Measurements from ENCODE around the gene AQR.

Gene AQR

GRCh38 chr15:34879107-34879506 lies 90.4 kb downstream of the AQR start:
- DNase-seq (ENCODE audit: low read depth, low spot score), result no peak

- no peak for DNase-seq (ENCODE audit: low read depth, low spot score)
Measured at GRCh38 chr15:34876640-34877039, 92.9 kb downstream of the AQR start.

GRCh38 chr15:34869110-34869509 lies 100.4 kb downstream of the AQR start:
- DNase-seq (ENCODE audit: low read depth, low spot score), result no peak

GRCh38 chr15:34865531-34865930 lies 104.0 kb downstream of the AQR start:
- DNase-seq (ENCODE audit: low read depth, low spot score), result no peak

DNA sequence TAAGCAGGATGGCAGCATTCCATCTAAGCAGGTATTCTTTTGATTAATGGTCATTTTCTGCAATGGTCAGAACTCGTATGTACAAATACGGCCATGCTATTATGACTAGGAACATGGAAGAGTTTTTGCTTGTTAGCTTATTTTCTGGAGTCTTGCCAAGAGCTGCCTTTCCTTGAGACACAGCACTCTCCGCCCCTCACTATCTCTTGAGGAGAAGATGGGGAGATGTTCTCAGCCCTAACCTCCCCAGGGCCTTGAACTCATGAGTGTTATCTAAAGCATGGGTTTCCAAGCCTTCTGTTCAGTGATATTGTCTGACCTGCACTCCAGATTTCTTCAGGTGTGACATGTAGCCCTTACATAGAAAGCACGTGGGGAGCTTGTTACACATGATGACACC lies 108.3 kb downstream of the AQR start:
- DNase-seq (ENCODE audit: low read depth, low spot score), result no peak

- DNase-seq (ENCODE audit: low read depth, low spot score), result no peak
Measured at GRCh38 chr15:34855893-34856292, 113.6 kb downstream of the AQR start.

- DNase-seq (ENCODE audit: low read depth, low spot score), result no peak
Measured at GRCh38 chr15:34855413-34855812, 114.1 kb downstream of the AQR start.

GRCh38 chr15:34854232-34854631 lies 115.3 kb downstream of the AQR start:
- DNase-seq (ENCODE audit: low read depth, low spot score), result no peak

- no peak for DNase-seq (ENCODE audit: low read depth, low spot score)
Measured at GRCh38 chr15:34853001-34853758, 116.4 kb downstream of the AQR start.

GRCh38 chr15:34851751-34852150 lies 117.8 kb downstream of the AQR start:
- DNase-seq (ENCODE audit: low read depth, low spot score), result no peak

DNA sequence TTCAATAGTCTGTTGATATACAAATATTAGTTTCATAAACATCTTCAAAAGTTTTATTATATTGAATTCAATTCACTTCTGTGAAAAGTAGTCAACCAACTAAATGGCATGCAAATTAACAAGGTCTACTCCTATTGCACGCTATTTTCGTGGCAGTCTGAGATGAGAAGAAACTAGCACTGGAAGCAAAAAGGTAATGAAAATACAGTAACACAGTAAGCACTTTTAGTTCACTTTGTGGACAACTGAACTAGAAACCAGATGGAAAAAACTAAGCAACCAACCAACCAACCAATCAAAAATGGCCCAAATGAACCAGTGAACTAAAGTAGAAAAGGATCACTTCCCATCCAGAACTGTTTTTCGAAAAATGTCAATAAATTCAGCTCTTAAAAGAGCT lies 118.5 kb downstream of the AQR start:
- no peak for DNase-seq (ENCODE audit: low read depth, low spot score)

DNA sequence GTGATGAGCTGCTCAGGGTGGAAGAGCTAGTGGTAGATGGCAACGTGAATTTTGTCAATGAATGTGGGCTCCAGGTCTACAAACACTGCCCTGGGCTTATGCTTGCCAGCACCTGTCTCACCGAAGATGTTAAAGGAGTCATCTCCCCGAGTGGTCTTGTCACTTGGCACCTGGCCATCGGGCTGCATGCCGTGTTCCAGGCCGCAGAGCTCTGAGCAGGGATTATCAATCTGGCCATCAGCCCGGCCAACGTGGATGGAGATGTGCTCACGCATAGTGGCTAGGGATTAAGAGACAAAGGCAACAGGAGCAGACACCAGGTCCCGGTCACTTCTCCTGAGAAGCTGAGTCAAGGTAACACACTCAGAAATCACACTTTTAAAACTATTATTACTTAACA lies 119.4 kb downstream of the AQR start:
- no peak for DNase-seq (ENCODE audit: low read depth, low spot score)

- no peak for DNase-seq (ENCODE audit: low read depth, low spot score)
Measured at GRCh38 chr15:34849364-34849959, 120.1 kb downstream of the AQR start.

- no peak for DNase-seq (ENCODE audit: low read depth, low spot score)
Measured at GRCh38 chr15:34847598-34847997, 121.9 kb downstream of the AQR start.

- no peak for DNase-seq (ENCODE audit: low read depth, low spot score)
Measured at GRCh38 chr15:34841262-34841725, 128.2 kb downstream of the AQR start.

GRCh38 chr15:34838282-34838681 lies 131.3 kb downstream of the AQR start:
- DNase-seq (ENCODE audit: low read depth, low spot score), result no peak

- DNase-seq (ENCODE audit: low read depth, low spot score), result no peak
Measured at GRCh38 chr15:34837246-34838016, 132.1 kb downstream of the AQR start.

DNA sequence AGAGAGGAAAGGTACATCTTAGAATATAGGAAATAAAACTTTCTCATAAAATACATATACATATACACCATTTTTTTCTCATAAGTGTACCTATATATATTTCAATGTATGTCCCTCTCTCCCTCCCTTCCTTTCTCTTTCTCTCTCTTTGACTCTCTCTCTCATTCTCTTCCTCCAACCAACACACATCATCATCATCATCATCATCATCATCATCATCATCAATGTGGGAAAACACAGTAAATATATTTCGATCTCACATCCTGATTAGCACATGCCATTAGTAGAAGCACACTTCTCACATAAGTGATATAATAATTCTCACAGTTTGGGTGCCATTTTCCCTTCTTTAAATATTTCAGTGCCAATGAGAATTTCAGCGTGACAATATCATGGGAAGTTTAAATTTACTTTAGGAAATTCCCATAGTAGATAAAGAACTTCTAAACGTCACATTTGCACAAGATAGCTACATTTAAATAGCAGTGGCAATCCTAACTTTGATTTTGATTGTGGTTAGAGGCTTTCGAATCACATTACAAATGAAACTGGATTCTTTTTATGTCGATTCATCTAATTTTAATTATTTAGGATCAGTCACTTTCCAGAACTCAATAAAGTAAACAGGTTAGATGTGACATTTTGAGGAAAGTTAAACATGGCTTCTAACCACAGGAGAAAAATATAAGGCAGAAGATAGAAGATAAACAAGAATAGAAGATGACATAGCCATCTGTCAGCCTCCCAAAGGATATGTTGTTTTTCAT lies 141.2 kb downstream of the AQR start:
- DNase-seq (ENCODE audit: low read depth, low spot score), result no peak

DNA sequence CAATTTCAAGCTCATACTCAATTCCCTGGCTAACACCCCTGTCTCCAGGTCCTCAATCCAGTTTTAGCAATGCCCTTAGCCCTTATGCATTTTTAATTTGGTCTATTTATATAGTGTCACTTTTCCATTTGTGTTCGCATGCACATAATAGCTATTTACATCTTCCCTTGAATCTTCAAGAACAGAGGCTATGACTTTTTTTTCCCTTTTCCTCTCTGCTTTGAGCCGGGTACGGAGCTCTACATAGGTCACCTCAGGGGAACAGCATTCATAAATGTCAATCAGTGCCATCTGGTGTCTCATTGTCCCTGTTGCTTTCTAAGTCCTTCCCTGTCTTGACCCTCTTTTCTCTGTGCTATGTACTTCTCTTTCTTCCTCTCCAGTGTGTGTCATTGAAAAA lies 147.7 kb downstream of the AQR start:
- no peak for DNase-seq (ENCODE audit: low read depth, low spot score)

DNA sequence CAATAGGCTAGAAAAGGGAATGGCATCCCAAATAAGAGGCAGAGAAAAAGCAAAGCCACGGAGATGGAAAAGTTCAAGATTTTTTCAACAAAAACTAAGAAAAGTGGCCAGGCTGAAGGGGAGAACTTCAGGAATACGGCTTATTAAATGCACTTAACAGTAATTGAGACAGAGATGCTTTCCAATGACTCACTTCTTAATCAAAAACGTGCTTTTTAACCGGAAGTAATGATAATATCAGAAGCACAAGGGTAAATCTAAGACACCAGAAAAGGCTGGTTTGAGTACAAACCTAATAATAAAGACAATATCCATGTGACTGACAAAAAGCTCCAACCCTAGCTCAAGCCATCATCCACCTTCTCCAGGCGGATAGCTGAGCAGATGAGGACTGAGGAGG lies 149.4 kb downstream of the AQR start:
- DNase-seq (ENCODE audit: low read depth, low spot score), result no peak

DNA sequence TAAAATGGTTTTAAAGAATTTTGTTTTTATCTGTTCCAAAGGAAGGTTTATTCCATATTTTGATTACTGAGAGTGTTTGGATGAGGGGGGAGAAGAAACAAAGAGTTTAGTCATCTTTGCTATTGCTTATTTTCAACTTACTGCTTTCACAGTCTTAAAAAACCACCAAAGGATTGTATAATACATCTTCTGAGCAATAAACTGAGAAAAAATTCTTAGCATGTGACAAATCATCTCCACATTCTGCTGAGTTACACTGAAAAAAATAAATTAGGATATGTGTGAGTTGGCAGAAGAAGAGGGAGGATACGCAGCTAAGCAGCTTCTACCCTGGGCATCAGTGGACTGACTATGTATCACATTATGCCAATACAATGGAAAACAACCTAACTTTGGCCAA lies 151.0 kb downstream of the AQR start:
- DNase-seq (ENCODE audit: low read depth, low spot score), result no peak

GRCh38 chr15:34815836-34816235 lies 153.7 kb downstream of the AQR start:
- DNase-seq (ENCODE audit: low read depth, low spot score), result no peak
